A673 (cell line): ENCODE measurements around the gene ICOS. TPM values are rescaled to one million over a fixed set of nuclear protein-coding genes. Genes with fewer than 3 reads are reported as not detected.

Source experiments
- BruUV-seq: library from RNA; stranded (reverse); fragments of 400-500 nt; replicated peaks from 2 replicates; lab custom pipeline; 2021; lab: Mats Ljungman, UMichigan
- CTCF ChIA-PET: fragments of 300-600 bp; sonication (Branson Sonifier 250); formaldehyde crosslinking; loops from one replicate; lab custom pipeline; 2022; ENCODE audit warnings: antibody characterized with exemption; lab: Charles Lee
- POLR2A ChIA-PET: fragments of 300-600 bp; sonication (Branson Sonifier 250); formaldehyde crosslinking; loops from one replicate; lab custom pipeline; 2022; ENCODE audit warnings: antibody characterized with exemption; ENCODE audit not compliant: low non-redundant PET; lab: Charles Lee
- DNase-seq: peaks from one replicate; pipeline ENCODE4 v3.0.0-alpha.2; 2015; ENCODE audit warnings: low spot score
- H3K27ac ChIP-seq: fragments of 200-600 bp; sonication (generic); 2 replicates; pipeline ENCODE4 v1.5.1; 2016; ENCODE audit warnings: mixed run types, low read depth, mild to moderate bottlenecking, mixed read lengths, antibody characterized with exemption, low read length; ENCODE audit not compliant: poor library complexity, severe bottlenecking
- H3K27me3 ChIP-seq: fragments of 200-600 bp; sonication (generic); replicated peaks from 2 replicates; pipeline ENCODE4 v1.6.1; 2017; ENCODE audit warnings: mixed run types, low read depth, mild to moderate bottlenecking, mixed read lengths, antibody characterized with exemption, low read length; ENCODE audit not compliant: insufficient read depth, poor library complexity
- H3K36me3 ChIP-seq: fragments of 200-600 bp; sonication (generic); 2 replicates; pipeline ENCODE4 v1.6.1; 2016; ENCODE audit warnings: mixed run types, mild to moderate bottlenecking, mixed read lengths, antibody characterized with exemption, low read length; ENCODE audit not compliant: insufficient read depth, poor library complexity, severe bottlenecking
- H3K4me1 ChIP-seq: fragments of 200-600 bp; sonication (generic); 2 replicates; pipeline ENCODE4 v1.6.1; 2017; ENCODE audit warnings: mixed run types, mild to moderate bottlenecking, mixed read lengths, antibody characterized with exemption, low read length; ENCODE audit not compliant: insufficient read depth, poor library complexity, severe bottlenecking
- H3K4me3 ChIP-seq: fragments of 200-600 bp; sonication (generic); 2 replicates; pipeline ENCODE4 v1.5.1; 2016; ENCODE audit warnings: low read depth, mixed run types, mild to moderate bottlenecking, mixed read lengths, low read length; ENCODE audit not compliant: poor library complexity, severe bottlenecking
- H3K9me3 ChIP-seq: fragments of 200-600 bp; sonication (generic); 2 replicates; pipeline ENCODE4 v1.6.1; 2016; ENCODE audit warnings: mixed run types, low read depth, mild to moderate bottlenecking, mixed read lengths, antibody characterized with exemption, low read length; ENCODE audit not compliant: poor library complexity, severe bottlenecking
- CTCF ChIP-seq: fragments of 300-800, 200-600 bp; sonication (generic); conservative IDR thresholded peaks from 2 replicates; pipeline ENCODE4 v1.5.1; 2017; ENCODE audit warnings: low read depth, mild to moderate bottlenecking, antibody characterized with exemption, low read length, moderate library complexity, mixed read lengths
- EZH2 ChIP-seq: fragments of 200-600 bp; sonication (generic); IDR thresholded peaks from 2 replicates; pipeline ENCODE4 v1.6.1; 2017; ENCODE audit warnings: borderline replicate concordance, low read depth, mild to moderate bottlenecking, mixed read lengths, antibody characterized with exemption, low read length; ENCODE audit not compliant: poor library complexity, severe bottlenecking
- intact Hi-C: fragments of 100-400 bp; cut with micrococcal nuclease; formaldehyde crosslinking; loops from one replicate; pipeline ENCODE4 v1.10.0; 2022; ENCODE audit not compliant: unreplicated experiment
- total RNA-seq: library from RNA; stranded (reverse); gene quantifications from 2 replicates; pipeline ENCODE4 v1.2.3, GENCODE V29; 2021

The ICOS gene
- total RNA-seq, 1 experiment from 2014 or later: not detected

DNA sequence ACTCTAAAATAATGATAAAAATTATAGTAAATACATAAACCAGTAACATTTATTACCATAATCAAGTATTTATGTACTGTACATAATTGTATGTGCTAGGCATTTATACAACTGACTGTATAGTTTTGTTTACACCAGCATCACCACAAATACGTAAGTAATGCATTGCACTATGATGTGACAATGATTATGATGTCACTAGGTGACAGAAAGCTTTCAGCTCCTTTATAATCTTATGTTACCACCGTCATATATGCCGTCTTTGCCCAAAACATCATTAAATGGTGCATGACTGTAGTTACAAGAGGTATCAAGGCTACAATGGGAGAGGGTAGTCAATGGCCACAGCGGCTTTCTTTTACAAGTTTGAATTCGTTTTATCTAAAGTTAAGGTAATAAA, 60.1 kb downstream of the ICOS start:
- intact Hi-C loops: no loop called here
- H3K4me1 ChIP-seq: no peaks in the 10 kb centered on the region
- H3K27ac ChIP-seq: no peak overlapping the region
- DNase-seq: no peak
- TF ChIP-seq EZH2 (no peak), CTCF (no peak)
- POLR2A ChIA-PET: no interaction called here
- H3K9me3 ChIP-seq: no peaks in the 10 kb centered on the region
- H3K36me3 ChIP-seq: no peaks in the 10 kb centered on the region
- CTCF ChIA-PET: no interaction called here
- BruUV-seq: no TSS peak
- no peaks in the 10 kb centered on the region for H3K27me3 ChIP-seq
- no peak overlapping the region for H3K4me3 ChIP-seq

DNA sequence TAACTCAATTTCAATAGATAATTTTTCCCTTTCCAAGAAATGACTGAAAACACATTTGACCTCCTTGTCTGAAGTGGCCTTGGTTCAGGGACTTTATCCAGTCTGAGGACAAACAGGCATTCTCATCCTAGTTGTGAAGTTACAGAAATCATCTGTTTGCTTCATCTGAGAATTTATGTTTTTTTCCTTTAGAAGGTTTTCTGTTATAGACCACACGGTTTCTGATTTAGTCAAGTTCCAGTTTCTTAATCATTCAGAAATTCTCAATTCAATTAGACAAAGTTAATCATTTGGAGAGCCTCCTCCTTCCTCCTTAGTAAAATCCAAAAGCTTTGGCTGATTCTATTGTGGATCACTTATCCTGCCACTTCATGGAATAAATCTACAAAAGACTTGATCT, 60.9 kb downstream of the ICOS start:
- no peaks in the 10 kb centered on the region for H3K36me3 ChIP-seq
- BruUV-seq: no TSS peak
- H3K27me3 ChIP-seq: no peaks in the 10 kb centered on the region
- H3K4me3 ChIP-seq: no peak overlapping the region
- TF ChIP-seq EZH2 (no peak), CTCF (no peak)
- intact Hi-C loops: no loop called here
- H3K9me3 ChIP-seq: no peaks in the 10 kb centered on the region
- no peak overlapping the region for H3K27ac ChIP-seq
- no peak for DNase-seq
- ChIA-PET POLR2A (no interaction called here), CTCF (no interaction called here)
- H3K4me1 ChIP-seq: no peaks in the 10 kb centered on the region

GRCh38 chr2:203997980-203998809, 61.6 kb downstream of the ICOS start:
- no peak for DNase-seq
- intact Hi-C loops: no loop called here
- TF ChIP-seq EZH2 (no peak), CTCF (no peak)
- Histone ChIP-seq H3K4me3 (no peak overlapping the region), H3K27ac (no peak overlapping the region), H3K9me3 (no peaks in the 10 kb centered on the region), H3K36me3 (no peaks in the 10 kb centered on the region), H3K4me1 (no peaks in the 10 kb centered on the region), H3K27me3 (no peaks in the 10 kb centered on the region)
- ChIA-PET POLR2A (no interaction called here), CTCF (no interaction called here)
- BruUV-seq: no TSS peak
